Measurements from ENCODE around the gene TMEM259. TPM values are rescaled to one million over a fixed set of nuclear protein-coding genes. Genes with fewer than 3 reads are reported as not detected.

Gene TMEM259
- total and polyA plus RNA-seq, 2 donors (not counting 3 experiments of a cell fraction or from before 2014, with no cell fraction given) = 142 to 297 TPM

DNA sequence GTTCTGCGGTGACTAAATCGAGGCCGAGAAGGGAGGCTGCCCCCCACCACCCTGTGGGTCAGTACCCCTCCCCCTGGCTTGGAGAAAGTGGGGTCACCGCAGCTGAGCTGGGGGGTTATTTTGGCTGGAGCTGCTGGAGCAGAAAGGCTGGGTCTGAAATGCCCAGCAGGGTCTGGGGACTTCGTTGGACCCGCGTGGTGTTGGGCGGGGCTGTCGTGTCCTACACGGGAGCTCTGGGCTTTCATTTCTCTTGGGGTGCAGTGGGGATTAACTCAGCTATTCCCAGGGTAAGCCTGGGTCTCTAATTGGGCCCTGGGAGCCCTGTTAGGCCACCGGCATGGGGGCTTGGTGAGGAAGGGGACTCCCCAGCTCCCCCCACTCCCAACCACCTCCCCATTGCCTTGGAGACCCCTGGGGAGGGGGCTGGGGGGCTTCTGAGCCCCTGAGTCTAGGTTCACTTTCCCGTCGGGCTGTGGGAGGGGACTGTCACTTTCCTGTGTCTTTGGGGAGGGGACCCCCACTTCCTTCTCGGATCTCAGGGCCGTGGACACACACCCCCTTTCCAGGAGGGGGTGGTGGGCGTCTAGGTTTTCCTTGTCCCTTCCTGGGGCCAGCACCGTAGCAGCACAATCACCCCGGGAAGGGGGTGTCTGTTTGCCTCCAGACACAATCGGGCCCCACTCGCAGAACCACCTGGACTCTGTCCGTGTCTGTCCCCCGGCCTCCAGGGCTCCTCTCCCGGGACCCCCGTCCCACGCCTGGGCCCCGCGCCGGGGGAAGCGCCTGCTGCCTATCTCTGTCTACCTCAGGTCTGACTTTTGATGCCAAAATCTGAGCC, 47.0 kb downstream of the TMEM259 start:
- Histone ChIP-seq H3K9ac (replicated peaks; ENCODE audit: extremely low read depth, insufficient read depth, low read length) (no peak overlapping the region), H3K4me2 (ENCODE audit: insufficient read depth, low read length) (no peak overlapping the region), H3K27me3 (ENCODE audit: control insufficient read depth in 2 of 2, insufficient read depth in 2 of 2, low read length in 2 of 2) (no peaks in the 10 kb centered on the region), H3K4me1 (ENCODE audit: control insufficient read depth, extremely low read depth, insufficient read depth, low read length) (no peaks in the 10 kb centered on the region), H3K9me1 (replicated peaks; ENCODE audit: control insufficient read depth, extremely low read depth, insufficient read depth, low read length) (no peaks in the 10 kb centered on the region), H3K36me3 (ENCODE audit: control insufficient read depth in 2 of 2, extremely low read depth in 1 of 2, insufficient read depth in 2 of 2, low read length in 2 of 2) (peaks cover 0 to 4% of the 10 kb centered on the region in 2 experiments), H3K79me2 (ENCODE audit: control insufficient read depth, insufficient read depth, low read length) (no peaks in the 10 kb centered on the region), H3K27ac (ENCODE audit: insufficient read depth, low read depth, low read length) (no peak overlapping the region), H2AFZ (ENCODE audit: low read depth, low read length) (no peak overlapping the region), H3K9me3 (replicated peaks; ENCODE audit: control insufficient read depth, insufficient read depth, low read length) (no peaks in the 10 kb centered on the region), H3K4me3 (replicated peaks in 1 of 3; ENCODE audit: insufficient read depth in 1 of 3, low read depth in 1 of 3, low read length in 3 of 3) (no peak overlapping the region), H4K20me1 (replicated peaks; ENCODE audit: control insufficient read depth, extremely low read depth, insufficient read depth, low read length) (no peaks in the 10 kb centered on the region)
- FAIRE-seq = no peak
- intact Hi-C loops (cut with micrococcal nuclease) (no loop called here), dilution Hi-C loops (cut with MboI; ENCODE audit: extremely low pct_ligation_motif_present, low sequenced_read_pairs) (no loop called here)
- BruUV-seq (replicated peaks) = no TSS peak
- CTCF ChIA-PET = interaction anchor here (1.2 kb wide), 1 partner anchor 10 kb away, joined by 4 read pairs; the partner anchor contains the start of gene WDR18
- TF ChIP-seq CTCF (IDR thresholded peaks at IDR 0.05; ENCODE audit: extremely low read depth in 1 of 2, insufficient read depth in 1 of 2, low read depth in 1 of 2, low read length in 2 of 2) (no peak), MYC (IDR thresholded peaks at IDR 0.05; ENCODE audit: low read depth, low read length) (no peak), FOS (IDR thresholded peaks at IDR 0.05; ENCODE audit: borderline replicate concordance, insufficient read depth, low read length) (no peak), POLR2A (IDR thresholded peaks at IDR 0.05; ENCODE audit: low read depth, low read length) (no peak), POLR2AphosphoS5 (IDR thresholded peaks at IDR 0.05; ENCODE audit: insufficient read depth, low read depth, low read length) (no peak), GATA2 (IDR thresholded peaks at IDR 0.05; ENCODE audit: insufficient read depth, insufficient read length, low read depth, low read length) (no peak)
- POLR2A ChIA-PET = no interaction called here
- no peak for DNase-seq (ENCODE audit: low read depth, low spot score)
